Activated T-helper 1 cell treated with Interleukin-2 at 50 U/mL for 16 hours (primary cell): ENCODE measurements around the gene EXOC2.

Experiments used
- DNase-seq: peaks from one replicate; pipeline ENCODE4 v3.0.0-alpha.2; 2020; ENCODE audit warnings: low read depth

Gene EXOC2

GRCh38 chr6:527989-528673 lies 164.8 kb downstream of the EXOC2 start:
- DNase-seq = no peak

DNA sequence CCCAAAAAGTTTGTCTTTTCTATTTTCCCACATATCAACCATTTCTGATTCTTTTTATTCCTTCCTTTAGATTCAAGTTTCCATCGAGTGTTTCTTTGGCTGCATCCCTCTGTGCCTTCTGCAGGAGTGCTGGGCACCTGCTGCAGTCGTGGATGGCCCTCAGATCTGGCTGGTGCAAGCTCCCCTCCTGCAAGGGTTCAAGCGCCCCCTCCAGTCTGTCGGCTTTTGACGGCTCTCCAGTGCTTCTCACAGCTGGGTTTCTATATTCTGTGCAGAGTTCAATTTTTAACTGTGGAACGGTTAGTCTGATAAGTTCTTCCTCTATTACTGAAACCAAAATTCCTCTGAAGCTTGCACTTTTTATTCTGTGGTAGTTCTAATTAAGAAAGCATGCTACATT lies 168.1 kb downstream of the EXOC2 start:
- DNase-seq = no peak

DNA sequence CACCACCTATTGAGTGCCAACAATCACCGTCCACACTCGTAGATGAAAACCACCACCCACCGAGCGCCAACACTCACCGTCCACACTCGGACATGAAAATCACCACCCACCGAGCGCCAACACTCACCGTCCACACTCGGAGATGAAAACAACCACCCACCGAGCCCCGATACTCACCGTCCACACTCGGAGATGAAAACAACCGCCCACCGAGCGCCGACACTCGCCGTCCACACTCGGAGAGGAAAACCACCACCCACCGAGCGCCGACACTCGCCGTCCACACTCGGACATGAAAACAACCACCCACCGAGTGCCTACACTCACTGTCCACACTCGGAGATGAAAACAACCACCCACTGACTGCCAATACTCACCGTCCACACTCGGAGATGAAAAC lies 172.1 kb downstream of the EXOC2 start:
- DNase-seq = no peak

- no peak for DNase-seq
Measured at GRCh38 chr6:518218-518617, 174.7 kb downstream of the EXOC2 start.

DNA sequence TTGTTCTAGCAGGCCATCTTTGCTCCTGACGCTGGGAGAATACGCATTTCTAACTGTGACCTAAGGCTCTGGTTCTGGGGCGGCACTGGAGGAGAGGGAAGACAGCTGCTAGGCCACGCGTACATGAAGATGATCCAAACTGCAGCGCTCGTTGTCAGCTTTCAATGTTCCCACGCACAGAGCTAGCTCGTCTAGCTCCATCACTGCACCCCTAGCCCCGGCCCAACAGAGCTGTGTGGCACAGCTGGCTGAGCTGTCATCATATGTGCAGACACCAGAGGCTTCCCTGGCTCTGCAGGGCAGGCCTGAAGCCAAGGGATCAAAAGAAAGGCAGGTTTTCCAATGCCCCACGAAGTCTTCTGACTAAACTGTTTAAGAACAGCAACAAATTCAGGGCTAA lies 176.7 kb downstream of the EXOC2 start:
- DNase-seq = no peak

GRCh38 chr6:515267-515666 lies 177.7 kb downstream of the EXOC2 start:
- DNase-seq = no peak

- DNase-seq = no peak
Measured at GRCh38 chr6:514396-514978, 178.5 kb downstream of the EXOC2 start.

DNA sequence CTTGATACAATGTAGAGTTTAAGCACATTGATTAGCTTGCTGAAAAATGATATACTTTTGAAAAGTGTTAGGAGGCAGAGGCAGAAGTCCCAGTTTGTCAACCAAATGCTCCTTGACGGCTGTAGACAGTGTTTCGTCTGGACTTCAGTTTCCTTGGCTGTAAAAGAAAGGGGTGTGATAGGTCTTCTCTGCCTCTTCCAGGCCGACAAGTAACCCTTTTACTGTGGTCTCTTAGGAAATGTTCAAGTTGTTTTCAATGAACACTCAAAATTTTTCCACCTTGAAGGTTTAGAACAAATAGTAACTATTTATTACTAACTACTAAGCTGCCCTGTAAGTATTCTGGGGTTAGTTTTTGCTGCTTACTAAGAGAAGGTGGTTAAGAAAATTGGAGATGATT lies 179.0 kb downstream of the EXOC2 start:
- DNase-seq = no peak

DNA sequence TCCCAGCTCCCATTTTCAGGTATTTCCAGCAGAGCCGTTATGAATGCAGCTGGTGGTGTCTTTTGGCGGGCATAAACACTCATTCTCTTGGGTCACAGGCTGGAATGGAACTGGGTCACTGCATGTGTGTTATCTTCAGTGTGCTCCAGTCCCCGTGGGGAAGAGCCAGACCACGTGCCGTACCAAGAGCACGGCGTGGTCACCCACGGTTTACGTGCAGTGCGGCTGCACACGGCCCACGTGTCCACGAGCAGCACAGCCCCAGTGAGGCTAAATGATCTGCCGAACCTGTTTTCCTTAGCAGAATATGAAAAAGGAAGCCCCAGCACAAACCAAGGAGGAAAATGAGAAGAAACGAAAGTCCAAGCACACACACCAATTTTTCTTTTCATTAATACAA lies 179.9 kb downstream of the EXOC2 start:
- no peak for DNase-seq

DNA sequence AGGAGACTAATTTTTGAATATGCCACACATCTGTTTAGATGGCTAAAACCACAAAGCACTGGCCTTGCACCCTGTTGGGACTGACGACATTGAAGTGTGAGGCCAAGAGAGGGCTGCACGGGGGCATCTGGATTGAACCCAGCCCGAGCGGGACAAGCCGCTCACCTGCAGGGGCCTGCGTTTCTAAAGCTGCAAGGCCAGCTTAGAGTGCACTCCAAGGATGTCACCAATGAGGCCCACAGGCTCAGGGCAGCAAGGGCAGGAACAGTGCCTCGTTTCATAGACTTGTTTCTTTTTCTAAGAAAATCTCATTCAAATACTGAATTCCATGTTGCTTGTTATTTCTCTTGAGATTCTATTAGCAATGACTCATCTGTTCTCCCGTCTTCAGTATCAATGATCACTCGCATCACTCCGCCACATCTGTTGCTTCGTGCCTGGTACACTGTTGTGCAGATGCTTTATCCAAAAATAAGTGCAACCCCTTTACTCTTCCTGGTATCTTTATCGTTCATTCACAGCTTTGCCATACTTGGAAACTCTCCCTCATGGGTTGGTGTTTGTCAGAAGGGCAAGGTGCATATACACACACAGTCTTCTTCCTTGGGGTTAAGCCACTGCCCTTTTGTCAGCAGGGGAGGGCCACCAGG lies 181.3 kb downstream of the EXOC2 start:
- no peak for DNase-seq

- DNase-seq = no peak
Measured at GRCh38 chr6:509676-510075, 183.3 kb downstream of the EXOC2 start.

- no peak for DNase-seq
Measured at GRCh38 chr6:508614-509013, 184.3 kb downstream of the EXOC2 start.

DNA sequence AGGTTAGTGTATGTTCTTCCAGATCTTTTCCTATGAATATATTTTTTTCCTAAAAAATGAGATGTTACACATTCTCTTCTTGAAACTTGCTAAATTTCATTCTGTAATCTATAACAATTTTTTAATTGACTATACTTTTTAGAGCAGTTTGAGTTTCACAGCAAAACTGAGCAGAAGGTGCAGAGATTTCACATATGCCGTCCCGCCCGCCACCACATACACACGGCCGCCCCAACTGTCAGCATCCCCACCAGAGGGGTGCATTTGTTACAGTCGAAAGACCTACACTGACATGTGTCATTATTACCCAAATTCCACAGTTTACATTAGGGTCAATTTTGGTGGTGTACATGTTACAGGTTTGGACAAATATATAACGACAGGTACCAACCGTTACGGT lies 184.9 kb downstream of the EXOC2 start:
- DNase-seq = no peak

DNA sequence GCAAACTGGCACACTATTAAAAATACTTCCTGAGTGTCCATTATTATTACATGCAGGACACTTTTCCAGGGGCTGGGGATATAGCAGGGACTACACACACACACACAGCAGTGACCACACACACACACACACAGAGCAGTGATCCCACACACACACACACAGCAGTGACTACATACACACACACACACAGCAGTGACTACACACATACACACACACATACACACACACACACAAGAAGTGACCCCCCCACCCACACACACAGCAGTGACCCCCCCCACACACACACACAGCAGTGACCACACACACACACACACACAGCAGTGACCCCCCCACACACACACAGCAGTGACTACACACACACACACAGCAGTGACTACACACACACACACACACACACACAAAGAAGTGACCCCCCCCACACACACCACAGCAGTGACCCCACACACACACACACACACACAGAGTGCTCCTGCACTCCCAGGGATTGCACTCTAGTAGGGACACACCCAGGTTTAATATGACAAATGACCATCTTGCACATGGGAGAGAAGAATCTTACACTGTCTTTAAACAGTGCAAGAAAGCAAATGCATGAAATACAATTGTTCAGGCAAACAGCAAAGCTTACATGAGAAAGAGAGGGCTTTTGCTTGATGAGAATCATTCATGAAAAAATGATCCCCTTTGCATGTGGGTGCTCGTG lies 185.9 kb downstream of the EXOC2 start:
- no peak for DNase-seq

- no peak for DNase-seq
Measured at GRCh38 chr6:506508-506907, 186.4 kb downstream of the EXOC2 start.

GRCh38 chr6:505374-505773 lies 187.6 kb downstream of the EXOC2 start:
- no peak for DNase-seq

DNA sequence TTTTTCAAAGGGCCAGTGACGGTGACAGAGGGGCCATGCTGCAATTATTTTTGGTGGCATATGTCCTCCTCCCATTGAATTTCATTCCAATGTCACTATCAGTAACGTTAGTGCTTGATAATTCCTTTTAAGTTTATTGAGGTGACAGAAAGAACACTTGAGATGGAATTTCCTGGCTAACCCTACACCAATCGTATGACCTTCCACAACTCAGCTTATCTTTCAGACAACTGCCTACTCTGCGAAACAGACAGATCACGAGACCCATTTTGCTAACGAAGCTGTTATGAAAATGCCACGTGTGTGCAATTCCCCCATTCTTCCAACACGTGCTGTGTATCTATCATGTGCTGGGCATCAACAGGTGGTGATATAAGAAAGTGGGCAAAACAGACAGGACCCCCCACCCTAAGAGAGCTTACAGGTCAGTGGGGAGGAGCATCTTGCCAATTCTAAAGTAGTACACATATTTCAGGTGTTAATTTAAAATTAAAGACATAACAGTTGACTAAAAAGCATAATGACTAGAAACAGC lies 188.4 kb downstream of the EXOC2 start:
- DNase-seq = no peak

DNA sequence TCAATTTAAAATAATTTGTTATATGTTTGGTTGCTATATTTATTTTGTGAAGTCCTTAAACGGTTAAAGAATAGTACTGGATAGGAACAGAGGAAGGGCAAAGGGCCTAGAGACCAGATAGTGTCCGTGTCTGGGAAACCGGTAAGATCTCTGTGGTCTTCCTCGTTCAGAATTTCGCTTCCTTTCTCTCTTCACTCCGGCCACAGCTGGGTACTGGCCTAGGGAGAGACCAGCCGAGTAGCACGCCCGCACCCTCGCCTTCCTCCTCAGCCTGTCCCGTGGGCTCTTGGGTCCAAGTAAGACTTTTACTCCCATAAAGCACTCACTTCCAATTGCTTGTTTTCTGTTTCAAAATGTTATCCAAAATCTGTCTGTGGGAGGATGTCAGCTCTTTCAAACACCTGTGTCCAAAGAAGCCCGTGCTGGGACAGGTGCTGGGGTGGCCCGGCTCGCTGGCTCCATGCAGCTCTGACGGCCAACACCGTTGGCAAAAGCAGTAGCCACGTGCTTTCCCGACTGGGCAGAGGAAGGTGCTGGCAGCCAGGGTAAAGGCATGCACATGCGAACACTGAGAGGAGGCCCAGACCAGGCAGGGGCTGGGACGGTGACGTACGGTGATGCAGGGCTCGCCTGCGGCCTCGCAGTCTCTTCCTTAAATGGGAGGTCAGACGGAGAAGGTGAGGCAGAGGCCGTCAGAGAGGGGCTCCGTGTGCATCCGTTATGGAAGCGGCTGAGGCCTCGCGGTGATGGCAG lies 189.2 kb downstream of the EXOC2 start:
- DNase-seq = no peak

DNA sequence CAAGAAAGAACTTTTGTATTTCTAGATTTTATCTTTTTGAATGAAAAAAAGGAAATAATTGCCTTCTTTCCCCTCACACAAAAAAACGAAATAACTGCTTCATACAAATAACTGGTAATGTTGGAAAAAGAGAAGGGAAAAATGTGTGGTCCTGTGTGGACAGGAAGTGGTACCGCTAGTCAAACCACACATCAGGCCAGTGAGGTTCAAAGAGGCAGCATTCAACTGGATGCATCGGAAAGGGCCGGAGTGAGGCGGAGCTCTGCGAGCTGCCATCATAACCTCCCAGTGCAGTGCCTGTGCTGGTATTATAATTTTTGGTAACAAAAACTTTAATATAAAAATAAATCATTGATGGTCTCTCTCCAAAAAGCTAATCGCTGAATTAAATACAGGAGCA lies 190.2 kb downstream of the EXOC2 start:
- DNase-seq = no peak

- DNase-seq = peak; percentile 33
Measured at GRCh38 chr6:501891-502601, 190.9 kb downstream of the EXOC2 start.

GRCh38 chr6:499617-500016 lies 193.3 kb downstream of the EXOC2 start:
- DNase-seq = no peak
